Vagina (tissue), 2 donors: ENCODE data around the gene OR2AE1. TPM values are rescaled to one million over a fixed set of nuclear protein-coding genes. Genes with fewer than 3 reads are reported as not detected.
"Not testable (repeated sequence)": the region's sequence is repeated elsewhere in the genome, so short reads cannot be mapped to it uniquely, and the experiment has no call there.

Source experiments
- DNase-seq, 2 donors: peaks; one replicate each; pipeline ENCODE4 v3.0.0-alpha.2; 2017; ENCODE audit errors: extremely low spot score in 2 of 2
- H3K27ac ChIP-seq: fragments of 200-600 bp; sonication (generic); one replicate; pipeline ENCODE4 v1.5.1; 2019
- H3K27me3 ChIP-seq: fragments of 200-600 bp; sonication (generic); one replicate; pipeline ENCODE4 v1.5.1; 2019
- H3K36me3 ChIP-seq, 2 donors: fragments of 200-600 bp; sonication (generic); one replicate each; pipeline ENCODE4 v1.5.1; 2017 to 2019
- H3K4me1 ChIP-seq: fragments of 200-600 bp; sonication (generic); one replicate; pipeline ENCODE4 v1.5.1; 2019
- H3K4me3 ChIP-seq, 2 donors: fragments of 200-600 bp; sonication (generic); 1 replicate in 1 of 2; 2 replicates in 1 of 2; pipeline ENCODE4 v1.5.1; 2016 to 2019
- H3K9me3 ChIP-seq: fragments of 200-600 bp; sonication (generic); one replicate; pipeline ENCODE4 v1.5.1; 2019
- POLR2A ChIP-seq, 2 donors: fragments of 450-650 bp; IDR thresholded peaks; one replicate each; pipeline ENCODE4 v1.6.1; 2017; ENCODE audit warnings: antibody characterized with exemption in 2 of 2, mild to moderate bottlenecking in 2 of 2, moderate library complexity in 2 of 2
- POLR2AphosphoS5 ChIP-seq, 2 donors: sonication (generic); formaldehyde crosslinking; IDR thresholded peaks; one replicate each; pipeline ENCODE4 v1.9.0; 2017; ENCODE audit warnings: antibody characterized with exemption in 2 of 2, mild to moderate bottlenecking in 2 of 2, low read depth in 1 of 2; ENCODE audit not compliant: insufficient read depth in 1 of 2
- intact Hi-C: fragments of 100-400 bp; cut with DNase I; formaldehyde crosslinking; loops from one replicate; pipeline ENCODE4 v1.15.1; 2023
- total RNA-seq: library from RNA; depleted of rRNA; stranded (reverse); fragments of >200 nt; gene quantifications from one replicate; pipeline ENCODE4 v1.2.3, GENCODE V29; 2016
- TF ChIP-seq, protein P1 (sequence below), 3 experiments: fragments of 450-650 bp in 2 of 3; fragments of 200-600 bp in 1 of 3; sonication (generic) in 1 of 3; IDR thresholded peaks; one replicate each; pipeline ENCODE4 v1.5.1; 2017 to 2019; ENCODE audit warnings: antibody characterized with exemption in 3 of 3, mild to moderate bottlenecking in 2 of 3, moderate library complexity in 2 of 3

Gene OR2AE1
- total RNA-seq, 1 donor from 2014 or later = not detected

DNA sequence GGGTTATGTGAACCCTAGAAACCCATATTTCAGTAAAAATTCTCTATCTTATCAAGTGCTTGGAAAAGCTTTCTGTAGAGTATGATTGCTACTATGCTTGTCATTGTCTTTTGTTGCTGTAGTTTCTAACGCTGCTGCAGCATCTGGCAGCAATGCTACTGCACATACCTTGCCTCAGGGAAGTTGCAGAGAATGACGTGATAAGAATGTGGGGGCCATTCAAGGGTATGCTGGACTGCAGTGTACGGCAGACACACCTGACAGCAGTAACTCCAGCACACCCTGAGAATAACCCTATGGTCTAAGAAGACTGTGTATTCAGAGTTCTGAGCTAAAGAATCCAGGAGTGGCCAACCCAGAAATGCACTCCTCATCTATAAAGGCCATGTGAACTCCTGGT lies 22.0 kb upstream of the OR2AE1 start:
- Histone ChIP-seq H3K27ac (no peak overlapping the region), H3K4me3 (no peak overlapping the region), H3K27me3 (no peaks in the 10 kb centered on the region), H3K4me1 (no peaks in the 10 kb centered on the region), H3K36me3 (peaks cover 0 to 40% of the 10 kb centered on the region in 2 donors), H3K9me3 (no peaks in the 10 kb centered on the region)
- intact Hi-C loops = no loop called here
- no peak for DNase-seq
- TF ChIP-seq POLR2AphosphoS5 (IDR thresholded peaks at IDR 0.05; ENCODE audit: insufficient read depth in 1 of 2, low read depth in 1 of 2) = no peak

DNA sequence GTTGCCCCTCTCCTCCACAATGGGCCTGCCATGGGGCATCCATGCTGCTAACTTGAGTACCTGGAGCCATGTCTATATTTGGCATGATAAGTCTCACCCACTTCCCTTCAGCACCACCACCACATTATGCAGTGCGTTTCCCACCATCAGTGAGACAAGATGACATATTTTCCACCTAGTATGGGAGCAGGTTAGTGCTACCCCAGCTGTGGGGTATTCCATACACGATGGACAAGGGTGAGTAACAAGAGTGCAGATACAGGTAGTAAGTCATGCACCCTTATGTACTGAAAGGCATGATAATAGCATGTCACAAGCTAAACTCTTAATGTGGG lies 21.2 kb upstream of the OR2AE1 start:
- TF ChIP-seq POLR2AphosphoS5 (IDR thresholded peaks at IDR 0.05; ENCODE audit: insufficient read depth in 1 of 2, low read depth in 1 of 2) (no peak), POLR2A (IDR thresholded peaks at IDR 0.05) (no peak)
- TF ChIP-seq, protein P1, sequence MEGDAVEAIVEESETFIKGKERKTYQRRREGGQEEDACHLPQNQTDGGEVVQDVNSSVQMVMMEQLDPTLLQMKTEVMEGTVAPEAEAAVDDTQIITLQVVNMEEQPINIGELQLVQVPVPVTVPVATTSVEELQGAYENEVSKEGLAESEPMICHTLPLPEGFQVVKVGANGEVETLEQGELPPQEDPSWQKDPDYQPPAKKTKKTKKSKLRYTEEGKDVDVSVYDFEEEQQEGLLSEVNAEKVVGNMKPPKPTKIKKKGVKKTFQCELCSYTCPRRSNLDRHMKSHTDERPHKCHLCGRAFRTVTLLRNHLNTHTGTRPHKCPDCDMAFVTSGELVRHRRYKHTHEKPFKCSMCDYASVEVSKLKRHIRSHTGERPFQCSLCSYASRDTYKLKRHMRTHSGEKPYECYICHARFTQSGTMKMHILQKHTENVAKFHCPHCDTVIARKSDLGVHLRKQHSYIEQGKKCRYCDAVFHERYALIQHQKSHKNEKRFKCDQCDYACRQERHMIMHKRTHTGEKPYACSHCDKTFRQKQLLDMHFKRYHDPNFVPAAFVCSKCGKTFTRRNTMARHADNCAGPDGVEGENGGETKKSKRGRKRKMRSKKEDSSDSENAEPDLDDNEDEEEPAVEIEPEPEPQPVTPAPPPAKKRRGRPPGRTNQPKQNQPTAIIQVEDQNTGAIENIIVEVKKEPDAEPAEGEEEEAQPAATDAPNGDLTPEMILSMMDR (IDR thresholded peaks at IDR 0.05) = no peak
- Histone ChIP-seq H3K27me3 (no peaks in the 10 kb centered on the region), H3K36me3 (peaks cover 0 to 33% of the 10 kb centered on the region in 2 donors), H3K27ac (no peak overlapping the region), H3K4me1 (no peaks in the 10 kb centered on the region), H3K9me3 (no peaks in the 10 kb centered on the region), H3K4me3 (no peak overlapping the region)
- no peak for DNase-seq
- intact Hi-C loops = no loop called here

DNA sequence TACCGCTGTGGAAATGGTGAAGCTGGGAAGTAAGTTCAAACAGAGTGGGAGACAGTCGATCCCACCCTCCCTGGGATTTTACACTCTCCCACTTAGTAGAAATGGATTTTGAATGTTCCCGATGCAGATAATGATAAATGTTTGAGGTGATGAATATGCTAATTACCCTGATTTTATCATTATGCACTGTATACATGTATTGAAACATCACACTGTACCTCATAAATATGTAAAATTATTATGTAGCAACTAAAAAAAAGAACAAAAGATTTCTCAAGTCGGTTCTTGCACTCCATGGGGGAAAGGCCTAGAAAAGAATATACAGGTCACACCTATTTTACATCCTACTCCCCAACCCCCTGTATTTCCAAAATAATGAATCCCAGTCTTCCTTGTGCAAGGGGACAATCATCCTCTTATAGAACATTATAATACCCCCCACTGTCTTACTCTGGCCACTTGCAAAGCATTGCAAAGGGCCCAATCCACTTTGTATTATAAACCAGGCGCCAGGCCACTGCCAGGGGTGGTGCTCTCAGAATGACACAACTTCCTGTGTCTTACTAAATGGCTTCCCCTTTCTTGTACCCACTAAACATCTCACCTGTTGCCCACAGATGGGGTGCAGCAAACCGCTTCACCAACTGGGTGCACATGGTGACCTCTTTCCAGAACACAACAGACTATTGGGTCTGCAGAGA lies 20.6 kb upstream of the OR2AE1 start:
- TF ChIP-seq POLR2AphosphoS5 (IDR thresholded peaks at IDR 0.05; ENCODE audit: insufficient read depth in 1 of 2, low read depth in 1 of 2) = no peak
- no peak for TF ChIP-seq POLR2A (IDR thresholded peaks at IDR 0.05)
- TF ChIP-seq, protein P1 (IDR thresholded peaks at IDR 0.05) = no peak
- H3K27ac ChIP-seq = no peak overlapping the region
- H3K9me3 ChIP-seq = no peaks in the 10 kb centered on the region
- no peak for DNase-seq
- no peaks in the 10 kb centered on the region for H3K4me1 ChIP-seq
- H3K4me3 ChIP-seq = no peak overlapping the region
- H3K36me3 ChIP-seq = peaks cover 0 to 31% of the 10 kb centered on the region in 2 donors
- intact Hi-C loops = no loop called here
- no peaks in the 10 kb centered on the region for H3K27me3 ChIP-seq

DNA sequence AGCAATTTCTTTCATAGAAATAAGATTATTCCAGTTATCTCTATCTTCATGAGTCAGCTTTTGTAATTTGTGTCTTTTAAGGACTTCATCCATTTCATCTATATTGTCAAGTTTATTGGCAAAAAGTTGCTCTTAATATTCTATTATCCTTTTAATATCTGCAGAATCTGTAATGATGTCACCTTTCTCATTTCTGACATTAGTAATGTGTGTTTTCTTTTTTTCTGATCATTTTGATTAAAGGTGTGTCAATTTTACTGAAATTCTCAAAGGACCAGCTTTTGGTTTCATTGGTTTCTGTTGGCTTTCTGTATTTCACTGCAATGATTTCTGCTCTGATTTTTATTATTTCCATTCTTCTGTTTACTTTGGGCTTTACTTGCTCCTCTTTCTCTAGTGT lies 17.9 kb upstream of the OR2AE1 start:
- intact Hi-C loops = no loop called here
- Histone ChIP-seq H3K4me1 (no peaks in the 10 kb centered on the region), H3K9me3 (no peaks in the 10 kb centered on the region), H3K27me3 (no peaks in the 10 kb centered on the region), H3K4me3 (no peak overlapping the region), H3K27ac (no peak overlapping the region), H3K36me3 (peaks cover 0 to 14% of the 10 kb centered on the region in 2 donors)
- TF ChIP-seq POLR2A (IDR thresholded peaks at IDR 0.05) (no peak), POLR2AphosphoS5 (IDR thresholded peaks at IDR 0.05; ENCODE audit: insufficient read depth in 1 of 2, low read depth in 1 of 2) (no peak)
- TF ChIP-seq, protein P1 (IDR thresholded peaks at IDR 0.05) = no peak
- DNase-seq = no peak

DNA sequence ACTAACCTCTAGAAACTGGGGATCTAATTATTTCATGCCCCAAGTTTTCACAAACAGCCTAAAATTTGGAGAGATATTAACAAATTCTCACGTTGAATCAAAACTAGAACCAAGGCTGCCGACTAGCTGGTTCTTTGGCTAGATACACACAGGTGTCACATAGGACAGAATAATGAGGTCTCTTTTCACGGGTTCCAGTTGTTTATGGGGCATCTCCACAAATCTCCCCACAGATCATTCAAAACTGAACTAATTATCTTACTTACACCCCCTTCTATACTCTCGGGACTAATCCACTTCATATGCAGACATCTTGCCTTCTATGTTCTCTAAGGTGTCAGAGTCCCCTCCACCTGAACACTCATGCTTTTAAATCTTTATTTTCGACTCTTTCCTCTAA lies 16.4 kb upstream of the OR2AE1 start:
- H3K36me3 ChIP-seq = peaks cover 0 to 16% of the 10 kb centered on the region in 2 donors
- H3K4me1 ChIP-seq = no peaks in the 10 kb centered on the region
- H3K4me3 ChIP-seq = no peak overlapping the region
- H3K27ac ChIP-seq = no peak overlapping the region
- intact Hi-C loops = no loop called here
- no peaks in the 10 kb centered on the region for H3K27me3 ChIP-seq
- no peak for DNase-seq
- H3K9me3 ChIP-seq = no peaks in the 10 kb centered on the region
- no peak for TF ChIP-seq POLR2AphosphoS5 (IDR thresholded peaks at IDR 0.05; ENCODE audit: insufficient read depth in 1 of 2, low read depth in 1 of 2)
- no peak for TF ChIP-seq POLR2A (IDR thresholded peaks at IDR 0.05)
- TF ChIP-seq, protein P1 (IDR thresholded peaks at IDR 0.05) = no peak

DNA sequence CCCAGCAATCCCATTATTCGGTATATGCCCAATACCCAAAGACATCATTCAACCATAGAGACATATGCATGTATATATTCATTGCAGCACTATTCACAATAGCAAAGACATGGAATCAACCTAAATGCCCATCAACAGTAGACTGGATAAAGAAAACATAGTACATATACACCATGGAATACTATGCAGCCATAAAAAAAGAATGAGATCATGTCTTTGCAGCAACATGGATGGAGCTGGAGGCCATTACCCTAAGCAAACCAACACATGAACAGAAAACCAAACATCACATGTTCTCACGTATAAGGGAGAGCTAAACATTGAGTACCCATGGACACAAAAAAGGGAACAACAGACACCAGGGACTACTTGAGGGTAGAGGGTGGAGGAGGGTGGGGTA lies 13.5 kb upstream of the OR2AE1 start:
- peaks cover 0 to 15% of the 10 kb centered on the region in 2 donors for H3K36me3 ChIP-seq
- H3K4me3 ChIP-seq, H3K9me3 ChIP-seq, intact Hi-C loops, H3K27ac ChIP-seq, DNase-seq, H3K4me1 ChIP-seq, H3K27me3 ChIP-seq: not testable (repeated sequence)

DNA sequence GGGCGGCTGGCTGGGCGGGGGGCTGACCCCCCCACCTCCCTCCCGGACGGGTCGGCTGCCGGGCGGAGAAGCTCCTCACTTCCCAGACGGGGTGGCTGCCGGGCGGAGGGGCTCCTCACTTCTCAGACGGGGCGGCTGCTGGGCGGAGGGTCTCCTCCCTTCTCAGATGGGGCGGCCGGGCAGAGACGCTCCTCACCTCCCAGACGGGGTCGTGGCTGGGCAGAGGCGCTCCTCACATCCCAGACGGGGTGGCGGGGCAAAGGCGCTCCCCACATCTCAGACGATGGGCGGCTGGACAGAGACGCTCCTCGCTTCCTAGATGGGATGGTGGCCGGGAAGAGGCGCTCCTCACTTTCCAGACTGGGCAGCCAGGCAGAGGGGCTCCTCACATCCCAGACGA lies 11.5 kb upstream of the OR2AE1 start:
- intact Hi-C loops, H3K4me3 ChIP-seq, H3K9me3 ChIP-seq, H3K27ac ChIP-seq, H3K27me3 ChIP-seq, DNase-seq, H3K4me1 ChIP-seq: not testable (repeated sequence)
- peaks cover 0 to 15% of the 10 kb centered on the region in 2 donors for H3K36me3 ChIP-seq
